NCI-H2196 treated with DMSO at 0.1 percent for 48 hours (cell line): ENCODE measurements around the gene GTF3A.

Source experiments
- DNase-seq: peaks from one replicate; lab custom pipeline; 2025; ENCODE audit not compliant: unreplicated experiment; lab: John Stamatoyannopoulos, UW

GTF3A gene

GRCh38 chr13:27404680-27405079 lies 19.7 kb upstream of the GTF3A start:
- DNase-seq, result no peak

- DNase-seq, result no peak
These were observed 18.8 kb upstream of the GTF3A start for GRCh38 chr13:27405546-27406134.

GRCh38 chr13:27406178-27406939 lies 18.1 kb upstream of the GTF3A start:
- DNase-seq, result no peak

GRCh38 chr13:27408074-27408473 lies 16.3 kb upstream of the GTF3A start:
- DNase-seq, result no peak

GRCh38 chr13:27409013-27409412 lies 15.4 kb upstream of the GTF3A start:
- no peak for DNase-seq

GRCh38 chr13:27411341-27411740 lies 13.1 kb upstream of the GTF3A start:
- no peak for DNase-seq

GRCh38 chr13:27415116-27415515 lies 9.3 kb upstream of the GTF3A start:
- no peak for DNase-seq

- no peak for DNase-seq
These were observed 5.1 kb upstream of the GTF3A start for GRCh38 chr13:27419328-27419727.

- no peak for DNase-seq
These were observed 3.1 kb upstream of the GTF3A start for GRCh38 chr13:27421101-27421871.

GRCh38 chr13:27423333-27423732 lies 1.1 kb upstream of the GTF3A start:
- DNase-seq, result no peak

GRCh38 chr13:27425158-27425917 lies 919 bp downstream of the GTF3A start:
- DNase-seq, result no peak

GRCh38 chr13:27425918-27426630 lies 1.7 kb downstream of the GTF3A start:
- DNase-seq, result peak; percentile 36

- DNase-seq, result no peak
These were observed 3.2 kb downstream of the GTF3A start for GRCh38 chr13:27427641-27428040.

GRCh38 chr13:27428160-27428559 lies 3.7 kb downstream of the GTF3A start:
- no peak for DNase-seq

- DNase-seq, result no peak
These were observed 7.8 kb downstream of the GTF3A start for GRCh38 chr13:27432180-27432579.

GRCh38 chr13:27432611-27433210 lies 8.3 kb downstream of the GTF3A start:
- DNase-seq, result no peak

- no peak for DNase-seq
These were observed 12.7 kb downstream of the GTF3A start for GRCh38 chr13:27437126-27437525.

- no peak for DNase-seq
These were observed 16.0 kb downstream of the GTF3A start for GRCh38 chr13:27440408-27440807.

- no peak for DNase-seq
These were observed 17.7 kb downstream of the GTF3A start for GRCh38 chr13:27442071-27442647.

- no peak for DNase-seq
These were observed 18.4 kb downstream of the GTF3A start for GRCh38 chr13:27442797-27443196.
